Measurements from ENCODE around the gene ABLIM3.

Gene ABLIM3

DNA sequence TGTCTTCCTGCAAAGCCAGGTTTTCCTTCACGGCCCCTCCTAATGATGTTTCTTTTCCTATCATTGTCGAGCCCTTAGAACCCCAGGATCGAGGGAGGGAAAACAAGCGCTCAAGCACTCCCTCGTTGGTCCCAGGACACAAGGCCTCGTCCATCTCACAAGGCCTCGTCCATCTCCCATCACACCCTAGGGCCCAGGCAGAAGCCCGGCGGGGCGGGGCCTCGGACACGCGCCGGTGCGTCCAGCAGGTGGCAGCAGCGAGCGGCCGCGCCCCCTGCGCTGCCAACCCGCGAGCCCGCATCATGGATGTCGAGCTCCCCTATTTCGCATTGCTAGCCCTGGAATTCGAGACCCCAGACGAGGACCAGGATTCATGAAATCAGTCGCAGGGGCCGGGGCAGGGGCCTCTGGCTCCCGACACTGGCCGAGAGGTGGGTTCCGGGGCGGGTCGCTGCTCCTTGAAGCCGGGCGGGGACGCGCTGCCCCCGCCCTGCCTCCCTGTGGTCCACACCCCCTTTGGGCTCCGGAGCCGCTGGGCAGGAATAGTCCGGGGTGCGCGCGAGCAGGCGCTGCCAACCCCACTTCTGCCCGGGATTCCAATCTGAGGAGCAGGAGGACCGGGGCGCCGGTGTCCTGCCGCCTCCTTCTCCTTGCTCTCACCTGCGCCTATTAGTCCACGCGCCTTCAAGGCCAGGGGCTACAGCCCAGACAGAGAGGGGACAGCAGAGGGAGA is at the start of gene ABLIM3:
ABLIM3 (plus strand) TSS at position 270 of the 733 bp plus-strand sequence. CDS start 603 bp downstream, outside the sequence.
- peak; percentile 85 to 88 for ATAC-seq

DNA sequence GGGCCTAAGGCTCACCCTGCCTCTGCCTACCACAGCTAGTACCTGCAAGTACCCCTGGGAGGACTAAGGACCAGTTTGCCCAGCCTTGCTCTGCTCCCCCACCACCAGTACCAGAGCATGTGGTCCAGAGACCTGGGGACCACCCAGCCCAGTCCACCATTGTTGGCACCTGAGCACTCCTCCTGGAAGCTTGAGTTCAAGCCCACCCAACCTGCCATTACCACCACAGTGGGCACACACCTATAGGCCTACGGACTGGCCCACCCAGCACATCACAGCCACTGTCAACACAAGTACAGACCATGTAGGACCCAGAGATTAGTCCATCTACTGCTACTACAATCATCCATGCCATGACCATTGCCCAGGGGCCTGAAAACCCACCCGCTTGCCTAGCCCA is 47.7 kb upstream of the ABLIM3 start:
- ATAC-seq: no peak

GRCh38 chr5:149094996-149095395 is 46.3 kb upstream of the ABLIM3 start:
- no peak for ATAC-seq

DNA sequence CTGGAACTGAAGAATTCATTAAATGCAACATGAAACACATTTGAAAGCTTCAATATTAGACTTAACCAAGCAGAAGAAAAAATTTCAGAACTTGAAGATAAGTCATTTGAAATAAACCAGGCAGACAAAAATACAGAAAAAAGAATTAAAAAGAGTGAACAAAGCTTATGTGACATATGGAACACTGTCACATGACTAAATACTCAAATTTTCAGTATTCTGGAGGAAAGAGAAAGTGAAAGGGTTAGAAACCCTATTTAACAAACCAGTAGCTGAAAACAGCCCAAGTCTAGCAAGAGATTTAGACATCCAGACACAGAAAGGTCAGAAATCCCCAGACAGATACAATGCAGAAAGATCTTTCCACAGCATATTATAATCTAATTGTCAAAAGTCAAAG is 41.4 kb upstream of the ABLIM3 start:
- no peak for ATAC-seq

DNA sequence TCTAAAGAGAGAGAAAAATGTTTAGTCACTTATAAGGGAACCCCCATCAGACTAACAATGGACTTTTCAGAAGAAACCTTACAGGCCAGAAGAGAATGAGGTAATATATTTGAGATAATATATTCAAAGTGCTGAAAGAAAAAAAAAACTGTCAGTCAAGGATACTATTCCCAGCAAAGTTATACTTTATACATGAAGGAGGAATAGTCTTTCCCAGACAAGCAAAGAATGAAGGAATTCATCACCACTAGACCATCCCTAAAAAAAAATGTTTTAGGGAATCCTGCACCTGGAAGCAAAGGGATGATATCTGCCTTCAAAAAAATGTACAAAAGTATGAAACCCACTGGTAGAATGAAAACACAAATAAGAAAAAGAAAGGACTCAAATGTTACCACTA is 41.0 kb upstream of the ABLIM3 start:
- no peak for ATAC-seq

GRCh38 chr5:149108651-149109280 is 32.5 kb upstream of the ABLIM3 start:
- no peak for ATAC-seq

GRCh38 chr5:149110406-149110805 is 30.9 kb upstream of the ABLIM3 start:
- ATAC-seq: no peak

GRCh38 chr5:149113669-149114068 is 27.6 kb upstream of the ABLIM3 start:
- ATAC-seq: no peak

DNA sequence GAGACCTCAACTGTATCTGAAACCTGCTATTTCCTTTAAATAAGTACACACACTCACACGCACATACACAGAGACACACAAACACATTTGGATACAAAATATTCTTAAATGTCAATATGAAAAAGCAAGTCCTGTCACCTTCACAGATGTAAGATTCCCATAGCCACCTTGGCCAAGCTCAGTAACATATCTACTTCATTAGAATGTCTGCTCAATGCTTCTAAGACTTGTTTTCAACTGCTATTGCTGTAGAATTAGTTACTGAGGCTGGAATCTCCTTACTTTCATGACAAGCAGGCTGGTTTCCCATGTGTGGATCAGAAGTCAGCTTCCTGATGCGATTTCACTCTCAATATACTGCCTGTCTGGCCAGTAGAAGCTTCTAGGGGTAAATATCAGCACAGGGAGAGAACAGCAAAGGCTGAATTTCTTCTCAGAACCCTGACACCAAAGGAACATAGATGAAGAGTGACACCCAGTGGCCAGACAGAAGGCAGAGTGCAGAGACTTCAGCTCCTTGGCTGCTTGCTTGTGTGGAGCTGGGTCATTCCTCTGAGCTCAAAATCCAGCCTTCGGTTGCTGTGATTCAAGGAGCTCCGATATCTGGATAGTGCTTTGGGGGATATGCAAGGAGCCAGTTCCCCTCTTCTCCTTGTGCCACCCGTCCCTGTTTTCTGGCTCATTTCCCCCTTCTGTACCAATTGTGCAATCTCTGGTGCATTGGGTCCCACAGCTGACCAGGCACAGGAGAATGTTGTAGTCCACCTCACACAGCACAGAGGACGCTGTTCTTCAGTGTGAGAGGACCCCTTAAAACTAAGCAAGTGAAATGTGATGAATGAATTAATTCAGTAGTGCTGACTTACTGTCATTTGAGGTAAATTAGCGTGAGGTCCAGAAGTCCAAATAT is 26.6 kb upstream of the ABLIM3 start:
- ATAC-seq: peak; percentile 41 to 72

- ATAC-seq: peak; percentile 30 to 35
These were observed 23.3 kb upstream of the ABLIM3 start for GRCh38 chr5:149117970-149118369.

DNA sequence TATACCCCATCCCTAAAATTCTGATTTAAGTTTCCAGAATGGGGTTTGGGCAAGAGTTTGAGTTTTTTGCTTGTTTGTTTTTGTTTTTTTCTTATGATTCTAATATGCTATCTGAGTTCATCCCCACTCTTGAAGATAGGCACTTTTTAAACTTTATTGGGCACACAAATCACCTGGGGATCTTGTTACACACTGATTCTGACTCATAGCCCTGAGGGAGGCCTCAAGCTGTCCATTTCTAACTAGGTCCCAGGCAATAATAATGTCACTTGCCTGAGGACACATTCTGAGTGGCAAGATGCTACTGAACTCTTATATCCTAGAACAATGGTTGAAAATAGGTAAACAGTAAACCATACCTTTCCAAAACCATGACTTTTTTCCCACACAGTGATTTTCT is 22.8 kb upstream of the ABLIM3 start:
- ATAC-seq: no peak

GRCh38 chr5:149121145-149121544 is 20.1 kb upstream of the ABLIM3 start:
- no peak for ATAC-seq

DNA sequence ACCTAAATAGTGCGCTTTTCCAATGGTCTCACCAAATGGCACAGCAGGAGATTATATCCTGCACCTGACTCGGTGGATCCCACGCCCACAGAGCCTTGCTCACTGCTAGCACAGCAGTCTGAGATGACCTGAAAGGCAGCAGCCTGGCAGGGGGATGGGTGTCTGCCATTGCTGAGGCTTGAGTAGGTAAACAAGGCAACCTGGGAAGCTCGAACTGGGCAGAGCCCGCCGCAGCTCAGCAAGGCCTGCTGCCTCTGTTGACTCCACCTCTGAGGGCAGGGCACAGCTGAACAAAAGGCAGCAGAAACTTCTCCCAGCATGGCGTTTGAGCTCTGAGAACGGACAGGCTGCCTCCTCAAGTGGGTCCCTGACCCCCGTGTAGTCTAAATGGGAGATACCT is 18.1 kb upstream of the ABLIM3 start:
- ATAC-seq: no peak

DNA sequence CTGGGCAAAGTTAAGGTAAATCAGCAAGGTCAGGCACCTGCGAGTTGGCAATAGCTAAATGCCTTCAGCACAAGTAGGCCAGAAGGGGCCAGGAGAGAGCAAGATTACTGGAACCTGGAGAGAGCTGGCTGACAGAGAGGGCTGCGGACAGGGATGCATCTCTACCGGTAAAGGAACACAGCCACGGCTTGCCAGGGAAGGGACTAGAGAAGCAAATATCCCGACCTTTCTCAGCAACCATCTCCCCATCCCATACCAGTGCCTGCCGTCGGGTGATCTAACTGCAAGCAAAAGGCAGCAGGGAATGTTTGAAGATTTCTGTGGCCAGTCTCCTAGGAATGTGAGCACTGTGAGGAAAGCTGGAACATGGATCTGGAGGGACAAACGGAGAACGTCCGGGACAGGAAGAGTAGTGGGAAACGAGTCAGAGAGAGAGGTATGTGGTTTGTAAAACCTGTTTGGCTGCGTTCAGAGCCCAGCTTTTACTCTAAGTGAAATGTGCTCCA is 15.9 kb upstream of the ABLIM3 start:
- ATAC-seq: no peak

DNA sequence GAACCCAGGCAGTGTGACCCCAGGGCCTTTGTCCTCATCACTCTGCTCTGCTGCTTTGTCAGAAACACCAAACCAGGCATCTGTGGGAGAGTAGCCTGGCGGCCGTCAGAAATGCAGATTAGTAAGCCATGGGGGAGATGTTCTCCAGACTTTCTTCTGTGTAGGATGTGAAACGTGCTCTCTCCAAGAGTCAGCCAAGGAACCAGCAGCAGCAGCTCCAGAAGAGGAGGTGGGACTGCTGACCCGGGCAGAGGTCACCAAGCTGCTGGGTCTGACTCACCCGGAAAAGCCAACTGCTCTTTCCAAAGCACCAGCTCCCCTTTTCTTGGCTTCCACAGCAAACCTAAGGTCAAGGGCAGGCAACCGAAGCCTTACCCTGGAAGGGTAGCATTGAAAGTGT is 14.4 kb upstream of the ABLIM3 start:
- no peak for ATAC-seq

- no peak for ATAC-seq
These were observed 13.8 kb upstream of the ABLIM3 start for GRCh38 chr5:149127394-149127955.

- ATAC-seq: peak in 1 of 2 donors; percentile 30
These were observed 13.0 kb upstream of the ABLIM3 start for GRCh38 chr5:149128023-149128875.

DNA sequence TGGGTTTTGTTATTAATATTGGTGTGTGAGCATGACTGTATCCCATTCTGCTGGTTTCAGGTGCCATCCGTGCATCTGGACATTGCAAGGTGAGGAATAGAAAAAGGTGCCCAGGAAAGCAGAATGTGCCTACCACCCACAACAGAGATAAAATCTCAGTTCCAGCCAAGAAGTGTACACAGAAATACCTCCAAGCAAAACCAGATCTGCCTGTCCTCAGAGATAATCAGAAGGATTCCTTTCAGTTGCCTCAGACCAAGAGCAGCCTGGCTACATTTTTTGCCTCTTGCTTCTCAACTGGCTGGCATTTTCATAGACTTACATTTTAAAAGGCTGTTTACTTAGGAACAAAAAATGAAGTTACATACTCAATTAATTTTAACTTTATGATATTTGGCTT is 12.1 kb upstream of the ABLIM3 start:
- no peak for ATAC-seq

DNA sequence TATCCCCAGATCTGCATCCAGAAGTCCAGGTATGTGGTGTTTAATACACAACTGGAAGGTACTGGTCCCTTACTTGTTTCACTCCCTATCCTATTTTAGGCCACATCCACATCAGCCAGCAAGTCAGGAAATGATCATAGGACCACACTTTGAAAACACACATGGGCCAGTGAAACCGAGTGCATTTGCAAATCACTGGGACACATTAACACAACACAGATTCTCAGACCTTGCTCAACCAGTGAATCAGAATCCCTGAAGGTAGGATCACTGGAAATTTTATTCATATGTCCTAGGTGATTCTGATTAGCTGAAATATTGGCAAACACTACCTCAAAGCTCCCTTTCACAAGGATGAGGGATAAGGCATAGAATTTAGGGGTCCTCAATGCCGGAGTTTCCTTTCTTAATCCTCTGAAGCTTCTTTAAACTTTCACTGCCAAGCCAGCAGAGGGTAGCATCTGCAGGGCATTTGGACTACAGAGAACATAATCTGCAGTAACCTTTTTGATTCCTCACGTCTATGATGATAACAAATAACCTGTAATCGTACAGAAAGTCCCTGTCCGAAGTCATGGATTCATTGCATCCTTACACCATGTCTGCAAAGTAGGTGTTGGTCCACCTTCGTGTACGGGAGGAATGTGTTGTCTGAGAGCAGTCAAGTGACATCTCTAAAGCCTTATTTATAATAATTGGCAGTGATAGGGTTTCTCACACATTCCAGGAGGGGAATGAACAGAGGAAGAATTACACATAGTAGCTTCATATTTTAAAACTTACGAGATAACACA is 11.0 kb upstream of the ABLIM3 start:
- no peak for ATAC-seq

- ATAC-seq: no peak
These were observed 8.8 kb upstream of the ABLIM3 start for GRCh38 chr5:149132474-149132873.
